Lower leg skin (tissue), 4 donors: ENCODE results near the gene GARIN1A. TPM values are rescaled to one million over a fixed set of nuclear protein-coding genes. Genes with fewer than 3 reads are reported as not detected.
"Not testable (repeated sequence)": the region's sequence is repeated elsewhere in the genome, so short reads cannot be mapped to it uniquely, and the experiment has no call there.

Source experiments
- DNase-seq, 2 donors: peaks; one replicate each; pipeline ENCODE4 v3.0.0-alpha.2; 2019; ENCODE audit warnings: low spot score in 2 of 2
- H3K4me3 ChIP-seq: fragments of 200-600 bp; sonication (generic); 2 replicates; pipeline ENCODE4 v1.5.1; 2017; ENCODE audit warnings: mild to moderate bottlenecking, low read depth; ENCODE audit not compliant: poor library complexity, severe bottlenecking
- POLR2A ChIP-seq, 2 donors: fragments of 450-650 bp; IDR thresholded peaks; one replicate each; pipeline ENCODE4 v1.6.1; 2016 to 2017; ENCODE audit warnings: antibody characterized with exemption in 2 of 2, mild to moderate bottlenecking in 1 of 2, moderate library complexity in 1 of 2
- WGBS, 2 donors: methylation state at CpG; one replicate each; pipeline ENCODE4 v1.1.5; 2018; 5-methylcytosine and 5-hydroxymethylcytosine counted together
- intact Hi-C: fragments of 100-400 bp; cut with DNase I; formaldehyde crosslinking; loops from one replicate; pipeline ENCODE4 v1.15.0; 2023; ENCODE audit warnings: low total_unique reads
- total RNA-seq, 4 donors: library from RNA; depleted of rRNA; stranded (reverse); fragments of >200 nt; gene quantifications; one replicate each; pipeline ENCODE4 v1.1.0, GENCODE V29; 2016
- TF ChIP-seq, protein P1 (sequence below), 3 donors: fragments of 450-650 bp; IDR thresholded peaks; one replicate each; pipeline ENCODE4 v1.5.1; 2016; ENCODE audit warnings: antibody characterized with exemption in 3 of 3, mild to moderate bottlenecking in 3 of 3, moderate library complexity in 2 of 3

GARIN1A gene
- 1 to 10 TPM in 1 of 4 donors, under 1 TPM in 2, not detected in 1; 0.26 to 1.0 (median 0.71) TPM for total RNA-seq

DNA sequence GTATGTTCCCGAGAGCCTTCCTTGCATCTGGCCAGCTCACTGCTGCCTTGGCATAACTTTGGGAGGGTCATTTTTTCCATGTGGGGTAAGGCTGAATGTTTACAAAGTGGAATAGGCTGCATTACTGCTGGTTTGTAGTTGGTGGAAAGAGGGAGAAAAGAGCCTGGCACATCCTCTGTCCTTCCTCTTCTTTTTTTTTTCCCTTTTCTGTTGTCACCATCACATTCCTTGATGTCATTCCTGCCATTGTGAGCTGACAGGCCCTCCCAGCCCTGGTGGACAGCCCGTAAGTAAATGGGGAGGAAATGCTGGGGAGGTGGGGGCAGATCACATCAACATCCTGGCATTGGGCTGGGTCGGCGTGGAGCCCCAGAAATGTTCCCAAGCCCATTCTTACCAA is at the start of gene GARIN1A:
Gene GARIN1A (plus strand): TSS at position 301 of the 400 bp plus-strand sequence. CDS start 106 bp downstream, outside the sequence.
- intact Hi-C loops, result no loop called here
- TF ChIP-seq, protein P1, sequence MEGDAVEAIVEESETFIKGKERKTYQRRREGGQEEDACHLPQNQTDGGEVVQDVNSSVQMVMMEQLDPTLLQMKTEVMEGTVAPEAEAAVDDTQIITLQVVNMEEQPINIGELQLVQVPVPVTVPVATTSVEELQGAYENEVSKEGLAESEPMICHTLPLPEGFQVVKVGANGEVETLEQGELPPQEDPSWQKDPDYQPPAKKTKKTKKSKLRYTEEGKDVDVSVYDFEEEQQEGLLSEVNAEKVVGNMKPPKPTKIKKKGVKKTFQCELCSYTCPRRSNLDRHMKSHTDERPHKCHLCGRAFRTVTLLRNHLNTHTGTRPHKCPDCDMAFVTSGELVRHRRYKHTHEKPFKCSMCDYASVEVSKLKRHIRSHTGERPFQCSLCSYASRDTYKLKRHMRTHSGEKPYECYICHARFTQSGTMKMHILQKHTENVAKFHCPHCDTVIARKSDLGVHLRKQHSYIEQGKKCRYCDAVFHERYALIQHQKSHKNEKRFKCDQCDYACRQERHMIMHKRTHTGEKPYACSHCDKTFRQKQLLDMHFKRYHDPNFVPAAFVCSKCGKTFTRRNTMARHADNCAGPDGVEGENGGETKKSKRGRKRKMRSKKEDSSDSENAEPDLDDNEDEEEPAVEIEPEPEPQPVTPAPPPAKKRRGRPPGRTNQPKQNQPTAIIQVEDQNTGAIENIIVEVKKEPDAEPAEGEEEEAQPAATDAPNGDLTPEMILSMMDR (IDR thresholded peaks at IDR 0.05), result no peak
- TF ChIP-seq POLR2A (IDR thresholded peaks at IDR 0.05), result no peak
- no peak for DNase-seq
- WGBS, 2 donors, result 65 to 66% methylated on average over 4 of the region's 4 CpGs
- no peak within 1 kb of the TSS for H3K4me3 ChIP-seq

DNA sequence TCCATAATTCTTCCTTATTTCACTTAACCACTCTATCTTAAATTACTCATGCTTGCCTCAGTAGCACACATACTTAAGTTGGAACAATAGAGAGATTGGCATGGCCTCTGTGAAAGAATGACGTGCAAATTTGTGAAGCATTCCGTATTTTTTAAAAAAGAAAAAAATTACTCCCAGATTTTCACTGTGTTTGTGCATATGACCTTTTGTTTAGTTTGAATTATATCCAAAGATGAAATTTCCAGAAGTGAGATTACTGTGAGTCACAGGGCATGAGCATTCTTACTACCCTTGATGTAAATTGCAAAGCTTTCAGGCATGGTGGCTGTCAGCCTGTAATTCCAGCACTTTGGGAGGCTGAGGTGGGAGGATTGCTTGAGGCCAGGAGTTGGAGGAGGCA is 45.0 kb upstream of the GARIN1A start:
- H3K4me3 ChIP-seq, DNase-seq, intact Hi-C loops: not testable (repeated sequence)
- 74 to 83% methylated on average over 2 of the region's 2 CpGs for WGBS, 2 donors

DNA sequence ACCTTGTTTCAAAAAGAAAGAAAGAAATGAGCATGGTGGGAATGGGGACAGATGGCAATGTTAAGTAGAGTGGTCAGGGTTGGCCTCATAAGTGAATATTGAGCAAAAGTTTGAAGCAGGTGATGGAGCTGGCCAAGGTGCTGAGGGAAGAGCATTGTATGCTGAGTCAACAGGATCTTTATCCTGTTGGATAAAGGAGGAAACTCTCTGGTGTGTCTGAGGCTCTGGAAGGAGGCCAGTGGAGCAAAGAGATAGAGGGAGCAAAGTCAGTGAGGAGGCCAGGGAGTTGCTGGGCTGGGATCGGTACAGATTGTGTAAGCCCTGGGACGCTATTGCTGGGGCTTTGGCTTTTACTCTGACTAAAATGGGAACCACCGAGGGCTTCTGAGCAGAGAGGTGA is 38.2 kb upstream of the GARIN1A start:
- 96 to 98% methylated on average over 2 to 3 of the region's 3 CpGs for WGBS, 2 donors
- DNase-seq, H3K4me3 ChIP-seq, intact Hi-C loops: not testable (repeated sequence)

DNA sequence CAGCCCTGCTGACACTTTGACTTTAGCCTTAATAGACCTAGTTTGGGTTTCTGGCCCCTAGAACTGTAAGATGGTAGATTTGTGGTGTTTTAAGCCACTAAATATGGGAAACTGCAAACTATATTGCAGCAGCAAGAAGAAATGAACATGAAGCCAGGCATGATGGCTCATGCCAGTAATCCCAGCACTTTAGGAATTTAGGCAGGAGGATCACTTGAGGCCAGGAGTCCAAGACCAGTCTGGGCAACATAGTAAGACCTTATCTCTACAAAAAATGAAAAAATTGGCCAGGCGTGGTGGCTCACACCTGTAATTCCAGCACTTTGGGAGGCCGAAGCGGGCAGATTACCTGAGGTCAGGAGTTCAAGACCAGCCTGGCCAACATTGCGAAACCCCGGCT is 26.9 kb upstream of the GARIN1A start:
- DNase-seq, H3K4me3 ChIP-seq, intact Hi-C loops: not testable (repeated sequence)
- 93 to 97% methylated on average over 5 of the region's 5 CpGs for WGBS, 2 donors

DNA sequence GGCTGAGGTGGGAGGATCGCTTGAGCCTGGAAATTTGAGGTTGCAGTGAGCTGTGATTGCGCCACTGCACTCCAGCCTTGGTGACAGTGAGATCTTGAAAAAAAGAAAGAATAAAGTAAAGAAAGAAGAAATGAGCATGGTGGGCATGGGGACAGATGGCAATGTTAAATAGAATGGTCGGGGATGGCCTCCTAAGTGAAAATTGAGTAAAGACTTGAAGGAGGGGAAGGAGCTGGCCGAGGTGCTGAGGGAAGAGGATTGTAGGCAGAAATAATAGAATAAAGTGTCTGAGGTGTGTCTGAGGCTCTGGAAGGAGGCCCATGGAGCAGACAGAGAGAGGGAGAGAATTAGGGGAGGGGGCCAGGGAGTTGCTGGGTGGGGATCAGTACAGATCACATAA is 26.2 kb upstream of the GARIN1A start:
- DNase-seq, H3K4me3 ChIP-seq, intact Hi-C loops: not testable (repeated sequence)
- WGBS, 2 donors, result 91 to 98% methylated on average over 4 of the region's 4 CpGs

DNA sequence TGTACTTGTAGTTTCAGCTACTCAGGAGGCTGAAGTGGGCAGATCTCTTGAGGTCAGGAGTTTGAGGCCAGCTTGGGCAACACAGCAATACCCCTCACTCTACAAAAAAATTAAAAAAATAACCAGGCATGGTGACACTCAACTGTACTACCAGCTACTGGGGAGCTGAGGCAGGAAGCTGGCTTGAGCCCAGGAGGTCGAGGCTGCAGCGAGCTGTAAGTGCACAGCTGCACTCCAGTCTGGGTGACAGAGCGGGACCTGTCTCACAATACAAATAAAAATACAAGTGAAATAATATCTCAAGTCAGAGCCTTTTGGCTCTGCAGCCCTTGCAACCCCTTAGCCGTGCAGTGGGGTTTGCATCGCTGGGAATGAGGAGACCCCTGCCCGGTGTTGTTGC is 25.2 kb upstream of the GARIN1A start:
- H3K4me3 ChIP-seq, DNase-seq, intact Hi-C loops: not testable (repeated sequence)
- WGBS, 2 donors, result 97 to 98% methylated on average over 6 of the region's 6 CpGs

DNA sequence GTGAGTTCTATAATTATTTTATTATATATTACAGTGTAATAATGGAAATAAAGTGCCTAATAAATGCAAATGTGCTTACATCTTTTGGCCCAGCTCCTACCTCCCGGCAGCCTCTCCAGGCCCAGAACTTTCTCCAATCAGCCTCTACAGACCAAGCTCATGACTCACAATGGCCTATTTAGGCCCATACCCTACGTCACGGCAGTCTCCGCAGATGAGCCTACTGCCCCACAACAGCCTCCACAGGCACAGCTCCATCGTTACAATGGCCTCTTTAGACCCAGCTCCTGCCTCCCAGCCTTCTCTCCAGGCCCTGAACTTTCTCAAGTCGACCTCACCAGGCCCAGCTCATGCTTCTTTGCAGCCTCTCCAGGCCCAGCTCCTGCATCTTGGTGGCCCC is 21.0 kb upstream of the GARIN1A start:
- intact Hi-C loops, H3K4me3 ChIP-seq: not testable (repeated sequence)
- WGBS, 2 donors, result 84 to 95% methylated on average over 5 to 6 of the region's 6 CpGs
- peak in 1 of 2 donors; percentile 12 for DNase-seq

DNA sequence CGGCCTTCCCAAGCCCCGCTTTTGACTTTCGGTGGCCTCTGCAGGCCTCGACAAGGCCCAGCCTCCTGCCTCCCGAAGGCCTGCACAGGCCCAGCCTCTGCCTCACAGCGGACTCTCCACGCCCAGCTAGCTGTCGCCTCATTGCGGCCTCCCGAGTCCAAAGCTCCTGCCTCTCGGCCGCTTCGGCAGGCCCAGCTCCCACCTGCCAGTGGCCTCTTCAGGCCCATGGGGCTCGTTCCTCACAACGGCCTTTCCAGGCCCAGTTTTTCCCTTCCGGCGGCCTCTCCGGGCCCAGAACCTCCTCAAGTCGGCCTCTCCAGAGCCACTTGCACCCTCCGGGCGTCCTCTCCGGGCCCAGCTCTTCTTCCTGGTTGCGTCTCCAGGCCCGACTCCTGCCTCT is 19.5 kb upstream of the GARIN1A start:
- peak in 1 of 2 donors; percentile 64 for DNase-seq
- intact Hi-C loops, H3K4me3 ChIP-seq: not testable (repeated sequence)
- 98 to 100% methylated on average over 17 to 19 of the region's 24 CpGs for WGBS, 2 donors

DNA sequence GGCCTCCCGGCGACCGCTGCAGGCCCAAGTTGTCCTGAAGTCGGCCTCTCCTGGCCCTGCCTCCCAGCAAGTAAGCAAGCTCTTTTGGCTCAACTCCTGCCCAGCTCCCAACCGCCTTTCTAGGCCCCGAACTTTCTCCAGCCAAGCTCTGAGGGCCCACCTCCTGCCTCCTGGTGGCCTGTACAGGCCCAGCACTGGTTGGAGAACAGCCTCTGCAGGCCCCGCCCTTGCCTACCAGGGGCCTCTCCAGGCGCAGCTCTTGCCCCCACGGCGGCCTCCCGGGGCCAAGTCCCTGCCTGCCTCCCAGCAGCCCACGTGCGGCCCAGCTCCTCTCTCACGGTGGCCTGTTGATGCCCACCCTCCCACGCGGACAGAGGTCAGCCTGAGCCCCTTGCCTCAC is 18.9 kb upstream of the GARIN1A start:
- intact Hi-C loops, H3K4me3 ChIP-seq: not testable (repeated sequence)
- peak in 1 of 2 donors; percentile 62 for DNase-seq
- 90 to 91% methylated on average over 9 to 13 of the region's 16 CpGs for WGBS, 2 donors

DNA sequence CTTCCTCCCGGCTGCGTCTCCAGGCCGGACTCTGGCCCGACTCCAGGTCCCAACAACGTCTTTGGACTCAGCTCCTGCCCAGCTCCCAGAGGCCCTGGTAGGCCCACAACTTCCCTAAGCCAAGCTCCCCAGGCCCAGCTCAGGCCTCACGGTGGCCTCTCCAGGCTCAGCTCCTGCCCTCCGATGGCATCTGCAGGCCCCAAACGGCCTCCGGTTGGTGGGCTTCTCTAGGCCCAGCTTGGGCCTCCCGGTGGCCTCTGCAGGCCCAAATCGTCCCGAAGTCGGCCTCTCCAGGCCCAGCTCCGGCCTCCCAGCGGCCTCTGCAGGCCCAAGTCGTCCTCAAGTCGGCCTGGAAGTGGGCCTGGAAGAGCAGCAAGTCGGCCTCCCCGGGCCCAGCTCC is 18.0 kb upstream of the GARIN1A start:
- DNase-seq, result peak in 1 of 2 donors; percentile 43
- intact Hi-C loops, H3K4me3 ChIP-seq: not testable (repeated sequence)
- 76 to 100% methylated on average over 4 to 18 of the region's 19 CpGs for WGBS, 2 donors

DNA sequence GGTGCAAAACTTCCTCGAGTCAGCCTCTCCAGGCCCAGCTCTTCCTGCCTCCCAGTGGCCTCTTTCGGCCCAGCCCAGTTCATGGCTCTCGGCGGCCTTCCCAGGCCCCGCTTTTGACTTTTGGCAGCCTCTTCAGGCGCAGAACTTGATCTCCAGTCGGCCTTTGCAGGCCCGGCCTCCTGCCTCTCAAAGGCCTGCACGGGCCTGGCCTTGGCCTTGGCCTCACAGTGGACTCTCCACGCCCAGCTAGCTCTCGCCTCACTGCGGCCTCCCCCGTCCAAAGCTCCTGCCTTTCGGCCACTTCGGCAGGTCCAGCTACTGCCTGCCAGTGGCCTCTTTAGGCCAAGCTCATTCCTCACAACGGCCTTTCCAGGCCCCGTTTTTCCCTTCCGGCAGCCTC is 17.6 kb upstream of the GARIN1A start:
- WGBS, 2 donors, result 91 to 93% methylated on average over 18 of the region's 18 CpGs
- peak in 1 of 2 donors; percentile 72 for DNase-seq
- intact Hi-C loops, H3K4me3 ChIP-seq: not testable (repeated sequence)

DNA sequence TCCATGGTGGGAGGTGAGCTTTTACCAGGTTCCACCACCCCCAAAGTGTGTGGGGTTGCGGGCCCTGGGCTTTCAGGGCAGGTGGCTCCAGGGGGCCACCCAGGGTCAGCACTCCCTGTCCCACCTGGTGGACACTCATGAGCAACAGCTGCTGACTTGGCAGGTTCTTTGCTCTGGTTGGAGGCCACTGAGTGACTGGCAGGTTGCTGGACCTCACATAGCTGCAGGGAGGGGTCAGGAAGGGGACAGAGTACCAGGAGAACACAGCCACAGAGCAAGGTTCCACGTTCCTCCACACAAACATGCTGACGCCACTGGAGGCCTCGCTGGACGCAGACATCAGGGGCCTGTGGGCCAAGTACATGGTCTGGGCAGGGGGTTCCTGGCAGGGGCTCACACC is 13.7 kb upstream of the GARIN1A start:
- H3K4me3 ChIP-seq, intact Hi-C loops: not testable (repeated sequence)
- peak in 1 of 2 donors; percentile 57 for DNase-seq
- 53 to 86% methylated on average over 3 to 4 of the region's 5 CpGs for whole genome bisulfite sequencing, 2 donors
